ENCODE data around the gene DNAH12.
A peak's percentile ranks its signal among the peaks of the same experiment; 100 is the strongest.

Gene DNAH12, protein sequence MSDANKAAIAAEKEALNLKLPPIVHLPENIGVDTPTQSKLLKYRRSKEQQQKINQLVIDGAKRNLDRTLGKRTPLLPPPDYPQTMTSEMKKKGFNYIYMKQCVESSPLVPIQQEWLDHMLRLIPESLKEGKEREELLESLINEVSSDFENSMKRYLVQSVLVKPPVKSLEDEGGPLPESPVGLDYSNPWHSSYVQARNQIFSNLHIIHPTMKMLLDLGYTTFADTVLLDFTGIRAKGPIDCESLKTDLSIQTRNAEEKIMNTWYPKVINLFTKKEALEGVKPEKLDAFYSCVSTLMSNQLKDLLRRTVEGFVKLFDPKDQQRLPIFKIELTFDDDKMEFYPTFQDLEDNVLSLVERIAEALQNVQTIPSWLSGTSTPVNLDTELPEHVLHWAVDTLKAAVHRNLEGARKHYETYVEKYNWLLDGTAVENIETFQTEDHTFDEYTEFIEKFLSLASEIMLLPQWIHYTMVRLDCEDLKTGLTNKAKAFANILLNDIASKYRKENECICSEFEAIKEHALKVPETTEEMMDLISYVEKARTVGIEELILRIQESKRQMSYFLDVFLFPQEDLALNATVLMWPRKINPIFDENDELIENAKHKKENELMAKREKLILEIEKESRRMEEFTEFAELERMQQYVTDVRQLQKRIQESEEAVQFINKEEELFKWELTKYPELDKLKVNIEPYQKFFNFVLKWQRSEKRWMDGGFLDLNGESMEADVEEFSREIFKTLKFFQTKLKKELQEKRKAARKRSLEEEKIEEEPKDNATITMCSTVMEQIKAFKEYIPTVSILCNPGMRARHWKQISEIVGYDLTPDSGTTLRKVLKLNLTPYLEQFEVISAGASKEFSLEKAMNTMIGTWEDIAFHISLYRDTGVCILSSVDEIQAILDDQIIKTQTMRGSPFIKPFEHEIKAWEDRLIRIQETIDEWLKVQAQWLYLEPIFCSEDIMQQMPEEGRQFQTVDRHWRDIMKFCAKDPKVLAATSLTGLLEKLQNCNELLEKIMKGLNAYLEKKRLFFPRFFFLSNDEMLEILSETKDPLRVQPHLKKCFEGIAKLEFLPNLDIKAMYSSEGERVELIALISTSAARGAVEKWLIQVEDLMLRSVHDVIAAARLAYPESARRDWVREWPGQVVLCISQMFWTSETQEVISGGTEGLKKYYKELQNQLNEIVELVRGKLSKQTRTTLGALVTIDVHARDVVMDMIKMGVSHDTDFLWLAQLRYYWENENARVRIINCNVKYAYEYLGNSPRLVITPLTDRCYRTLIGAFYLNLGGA (N-terminal part only)

GRCh38 chr3:57544181-57545125, at the start of gene DNAH12:
Gene DNAH12, minus strand, starts transcription at chr3:57544344. Its CDS starts 1,474 bp downstream, at chr3:57542870.
- DNase-seq (ENCODE audit: low read depth in 2 of 2), result peak in 1 of 2 donors; percentile 8

GRCh38 chr3:57592306-57592705, 48.2 kb upstream of the DNAH12 start:
- DNase-seq (ENCODE audit: low read depth in 2 of 2), result no peak

- no peak for DNase-seq (ENCODE audit: low read depth in 2 of 2)
These were observed 43.8 kb upstream of the DNAH12 start for GRCh38 chr3:57587905-57588304.

DNA sequence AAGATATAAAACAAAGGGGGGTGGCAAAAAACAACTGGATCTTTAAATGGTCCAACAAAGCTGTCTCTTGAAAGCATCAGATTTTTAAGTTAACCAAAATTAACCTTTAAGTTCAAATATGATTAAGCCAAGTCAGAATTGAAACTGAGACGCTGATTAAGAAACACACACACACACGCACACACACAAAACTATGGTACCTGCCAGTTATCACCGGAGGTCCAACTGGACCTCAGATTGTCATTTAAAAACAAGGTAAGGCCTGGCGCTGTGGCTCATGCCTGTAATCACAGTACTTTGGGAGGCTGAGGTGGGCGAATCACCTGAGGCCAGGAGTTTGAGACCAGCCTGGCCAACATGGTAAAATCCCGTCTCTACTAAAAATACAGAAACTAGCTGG, 42.6 kb upstream of the DNAH12 start:
- DNase-seq (ENCODE audit: low read depth in 2 of 2), result no peak

- no peak for DNase-seq (ENCODE audit: low read depth in 2 of 2)
These were observed 39.4 kb upstream of the DNAH12 start for GRCh38 chr3:57583544-57583943.

DNA sequence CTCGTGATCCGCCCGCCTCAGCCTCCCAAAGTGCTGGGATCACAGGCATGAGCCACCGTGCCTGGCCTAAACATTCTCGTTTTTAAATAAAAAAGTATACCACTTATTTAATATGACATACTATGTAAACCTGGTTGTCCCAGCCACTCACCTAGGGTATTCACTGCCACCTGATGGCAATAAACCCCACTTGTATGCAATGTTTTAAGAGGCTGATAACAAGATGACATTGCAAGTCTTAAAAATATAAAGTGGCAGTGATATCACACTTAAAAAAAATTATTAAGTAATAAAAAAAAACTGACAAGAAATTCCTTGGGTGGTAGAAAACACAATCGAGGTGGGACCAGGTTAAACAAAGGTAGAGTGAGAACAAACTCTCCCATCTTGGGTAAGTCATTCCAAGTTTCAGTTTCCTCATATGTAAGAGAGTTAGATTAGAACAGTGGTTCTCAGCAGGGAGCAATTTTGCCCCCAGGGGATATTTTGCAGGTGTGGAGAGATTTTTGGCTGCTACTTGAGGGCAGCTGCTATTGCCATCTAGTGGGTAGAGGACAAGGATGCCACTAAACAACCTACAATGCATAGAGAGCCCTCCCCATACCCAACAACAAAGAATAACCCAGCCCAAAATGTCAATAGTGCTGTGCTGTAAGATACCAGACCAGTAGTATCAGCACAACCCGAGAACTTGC, 38.5 kb upstream of the DNAH12 start:
- no peak for DNase-seq (ENCODE audit: low read depth in 2 of 2)

GRCh38 chr3:57577801-57578200, 33.7 kb upstream of the DNAH12 start:
- no peak for DNase-seq (ENCODE audit: low read depth in 2 of 2)

- DNase-seq (ENCODE audit: low read depth in 2 of 2), result no peak
These were observed 32.0 kb upstream of the DNAH12 start for GRCh38 chr3:57575966-57576626.

- DNase-seq (ENCODE audit: low read depth in 2 of 2), result no peak
These were observed 28.0 kb upstream of the DNAH12 start for GRCh38 chr3:57572096-57572495.

DNA sequence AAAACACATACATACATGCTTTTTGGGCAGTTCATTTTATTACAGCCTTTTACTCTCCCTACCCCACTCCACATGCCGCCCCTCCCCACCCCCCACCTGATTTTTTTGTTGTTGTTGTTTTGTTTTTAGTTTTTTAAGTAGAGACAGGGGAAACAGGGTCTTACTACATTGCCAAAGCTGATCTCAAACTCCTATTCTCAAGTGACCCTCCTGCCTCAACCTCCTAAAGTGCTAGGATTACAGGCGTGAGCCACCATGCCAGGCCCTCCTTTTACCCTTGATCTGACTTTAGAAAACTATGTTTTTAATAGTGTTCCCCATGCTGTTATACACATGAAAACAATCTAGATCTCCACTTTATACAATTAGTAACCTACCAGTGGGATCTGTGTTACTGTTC, 26.7 kb upstream of the DNAH12 start:
- DNase-seq (ENCODE audit: low read depth in 2 of 2), result no peak

- DNase-seq (ENCODE audit: low read depth in 2 of 2), result no peak
These were observed 25.8 kb upstream of the DNAH12 start for GRCh38 chr3:57569859-57570450.

DNA sequence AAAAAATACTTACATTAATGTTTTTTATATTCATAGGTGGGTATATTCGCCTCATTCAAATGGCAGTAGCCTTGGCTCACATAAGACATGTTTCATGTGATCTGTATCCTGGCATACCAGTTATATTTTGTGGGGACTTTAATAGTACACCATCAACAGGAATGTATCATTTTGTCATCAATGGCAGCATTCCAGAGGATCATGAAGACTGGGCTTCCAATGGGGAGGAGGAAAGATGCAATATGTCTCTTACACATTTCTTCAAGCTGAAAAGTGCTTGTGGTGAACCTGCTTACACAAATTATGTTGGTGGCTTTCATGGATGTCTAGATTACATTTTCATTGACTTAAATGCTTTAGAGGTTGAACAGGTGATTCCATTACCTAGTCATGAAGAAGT, 15.4 kb upstream of the DNAH12 start:
- no peak for DNase-seq (ENCODE audit: low read depth in 2 of 2)

GRCh38 chr3:57557085-57557537, 13.0 kb upstream of the DNAH12 start:
- DNase-seq (ENCODE audit: low read depth in 2 of 2), result peak in 1 of 2 donors; percentile 35

DNA sequence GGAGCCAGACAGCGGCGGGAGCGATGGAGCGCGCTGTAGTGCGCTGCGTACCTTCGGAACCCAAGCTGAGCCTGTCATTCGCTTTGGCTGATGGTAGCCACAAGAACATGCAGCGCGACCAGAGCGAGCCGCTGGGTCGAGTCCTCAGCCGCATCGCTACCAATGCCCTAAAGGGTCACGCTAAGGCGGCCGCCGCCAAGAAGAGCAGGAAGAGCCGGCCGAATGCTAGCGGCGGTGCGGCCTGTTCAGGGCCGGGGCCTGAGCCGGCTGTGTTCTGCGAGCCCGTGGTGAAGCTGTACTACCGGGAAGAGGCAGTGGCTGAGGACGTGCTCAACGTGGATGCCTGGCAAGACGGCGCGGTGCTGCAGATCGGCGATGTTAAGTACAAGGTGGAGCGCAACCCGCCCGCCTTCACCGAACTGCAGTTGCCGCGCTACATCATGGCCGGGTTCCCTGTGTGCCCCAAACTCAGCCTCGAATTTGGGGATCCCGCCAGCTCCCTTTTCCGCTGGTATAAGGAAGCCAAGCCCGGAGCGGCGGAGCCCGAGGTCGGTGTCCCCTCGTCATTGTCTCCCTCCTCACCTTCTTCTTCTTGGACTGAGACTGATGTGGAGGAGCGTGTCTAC, 12.4 kb upstream of the DNAH12 start:
- DNase-seq (ENCODE audit: low read depth in 2 of 2), result peak in 1 of 2 donors; percentile 21

DNA sequence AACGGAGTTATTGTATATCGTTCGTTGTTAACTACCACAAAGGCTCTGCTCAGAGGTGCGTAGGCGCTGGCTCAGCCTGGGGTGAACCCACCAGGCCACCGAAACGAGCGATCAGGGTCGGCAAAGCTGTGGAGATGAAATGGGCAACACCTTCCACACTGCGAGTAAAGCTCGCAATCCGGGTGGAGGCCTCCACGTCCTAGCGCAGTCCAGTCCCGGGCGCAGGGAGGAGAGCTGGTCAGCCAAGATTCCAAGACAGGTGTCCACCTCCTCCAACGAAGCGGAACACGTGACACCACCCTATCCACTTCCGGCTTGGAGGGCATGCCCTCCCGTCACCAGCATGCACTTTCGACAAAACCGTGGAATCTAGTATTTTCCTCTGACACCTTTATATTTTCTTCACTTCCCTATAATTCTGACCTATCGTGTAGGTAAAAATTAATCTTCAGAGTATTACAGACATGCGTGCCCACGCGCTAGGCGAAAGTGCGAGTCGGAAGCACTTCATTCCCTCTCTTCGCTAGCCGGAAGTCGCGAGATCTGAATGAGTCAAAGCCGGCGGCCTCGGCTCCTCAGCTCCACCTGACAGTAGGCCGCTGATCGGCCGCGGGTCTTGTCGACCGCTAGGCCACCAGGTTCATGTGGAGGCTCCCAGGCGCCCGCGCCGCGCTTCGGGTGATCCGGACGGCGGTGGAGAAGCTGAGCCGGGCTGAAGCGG, 11.8 kb upstream of the DNAH12 start, which contains the start of gene PDE12:
Gene PDE12, plus strand, starts transcription at position 537 of the 721 bp plus-strand sequence. Its CDS starts 106 bp downstream, at position 643.
- peak; percentile 70 to 75 for DNase-seq (ENCODE audit: low read depth in 2 of 2)

DNA sequence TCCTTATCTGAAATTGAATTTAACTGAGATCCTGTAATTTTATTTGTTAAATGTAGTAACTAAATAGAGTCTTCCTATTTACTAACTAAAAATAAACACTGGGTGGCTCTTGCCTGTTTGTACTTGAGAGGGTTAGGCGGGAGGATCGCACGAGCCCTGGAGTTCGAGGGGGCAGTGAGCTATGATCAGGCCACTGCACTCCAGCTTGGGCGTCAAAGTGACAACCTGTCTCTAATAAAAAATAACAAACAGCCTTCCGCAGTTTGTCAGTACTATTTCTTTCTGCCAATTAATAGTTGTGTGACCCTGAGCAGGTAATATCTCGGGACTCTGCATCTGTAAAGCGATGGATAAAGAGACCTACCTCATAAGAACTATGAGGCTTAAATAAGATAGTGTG, 11.2 kb upstream of the DNAH12 start:
- no peak for DNase-seq (ENCODE audit: low read depth in 2 of 2)

- no peak for DNase-seq (ENCODE audit: low read depth in 2 of 2)
These were observed 2.5 kb upstream of the DNAH12 start for GRCh38 chr3:57546616-57547015.

All from stimulated activated CD8-positive, alpha-beta memory T cell treated with anti-CD3 and anti-CD28 coated beads, Interleukin-15, amount 100 ng/mL, for 48 hours (primary cell).